Activated naive CD8-positive, alpha-beta T cell treated with anti-CD3 and anti-CD28 coated beads, Interleukin-2, amount 50 U/mL, for 24 hours (primary cell): ENCODE measurements around the gene GPHB5.
"Not testable (repeated sequence)": the region's sequence is repeated elsewhere in the genome, so short reads cannot be mapped to it uniquely, and the experiment has no call there.

Experiments
- ATAC-seq: fragments of 150-1000 bp; cut with Tn5 transposase; one replicate; pipeline ENCODE4 v1.10.0; 2021
- DNase-seq: peaks from one replicate; pipeline ENCODE4 v3.0.0; 2021
- H3K27ac Mint-ChIP-seq: one replicate; pipeline ENCODE4 v1.8.0; 2021; ENCODE audit warnings: mild to moderate bottlenecking, mixed read lengths
- H3K27me3 Mint-ChIP-seq: one replicate; pipeline ENCODE4 v1.8.0; 2021; ENCODE audit warnings: mixed read lengths
- H3K36me3 Mint-ChIP-seq: one replicate; pipeline ENCODE4 v1.8.0; 2021; ENCODE audit warnings: low read depth, mixed read lengths
- H3K4me1 Mint-ChIP-seq: one replicate; pipeline ENCODE4 v1.8.0; 2021; ENCODE audit warnings: mixed read lengths
- H3K4me3 Mint-ChIP-seq: one replicate; pipeline ENCODE4 v1.8.0; 2021; ENCODE audit warnings: mild to moderate bottlenecking, moderate library complexity, mixed read lengths
- H3K9me3 Mint-ChIP-seq: one replicate; pipeline ENCODE4 v1.8.0; 2021; ENCODE audit warnings: mixed read lengths

The GPHB5 gene

GRCh38 chr14:63282997-63283883 lies 35.5 kb downstream of the GPHB5 start:
- Mint-ChIP-seq H3K9me3 (no peaks in the 10 kb centered on the region), H3K36me3 (no peaks in the 10 kb centered on the region), H3K27me3 (peaks cover 3% of the 10 kb centered on the region), H3K27ac (no peak overlapping the region), H3K4me1 (no peaks in the 10 kb centered on the region), H3K4me3 (no peak overlapping the region)
- ATAC-seq: no peak
- no peak for DNase-seq

DNA sequence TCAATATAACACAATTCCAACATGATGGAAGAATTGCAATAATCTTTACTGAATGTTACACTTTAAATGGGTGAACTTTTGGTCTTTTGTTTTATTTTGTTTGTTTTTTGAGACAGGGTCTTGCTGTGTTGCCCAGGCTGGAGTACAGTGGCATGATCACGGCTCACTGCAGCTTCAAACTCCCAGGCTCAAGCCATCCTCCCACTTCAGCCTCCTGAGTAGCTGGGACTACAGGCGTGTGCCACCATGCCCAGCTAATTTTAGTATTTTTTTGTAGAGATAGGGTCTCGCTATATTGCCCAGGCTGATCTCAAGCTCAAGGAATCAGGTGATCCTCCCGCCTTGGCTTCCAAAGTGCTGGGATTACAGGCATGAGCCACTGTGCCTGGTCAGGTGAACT lies 38.8 kb downstream of the GPHB5 start:
- not testable (repeated sequence) for ATAC-seq, H3K9me3 Mint-ChIP-seq, H3K4me3 Mint-ChIP-seq, H3K36me3 Mint-ChIP-seq, DNase-seq, H3K27me3 Mint-ChIP-seq, H3K27ac Mint-ChIP-seq, H3K4me1 Mint-ChIP-seq

- H3K27me3 Mint-ChIP-seq: no peaks in the 10 kb centered on the region
- H3K4me3 Mint-ChIP-seq: no peak overlapping the region
- no peaks in the 10 kb centered on the region for H3K4me1 Mint-ChIP-seq
- no peak overlapping the region for H3K27ac Mint-ChIP-seq
- H3K9me3 Mint-ChIP-seq: no peaks in the 10 kb centered on the region
- no peaks in the 10 kb centered on the region for H3K36me3 Mint-ChIP-seq
- ATAC-seq: no peak
- no peak for DNase-seq
Observed at GRCh38 chr14:63277591-63278183, 41.0 kb downstream of the GPHB5 start.

DNA sequence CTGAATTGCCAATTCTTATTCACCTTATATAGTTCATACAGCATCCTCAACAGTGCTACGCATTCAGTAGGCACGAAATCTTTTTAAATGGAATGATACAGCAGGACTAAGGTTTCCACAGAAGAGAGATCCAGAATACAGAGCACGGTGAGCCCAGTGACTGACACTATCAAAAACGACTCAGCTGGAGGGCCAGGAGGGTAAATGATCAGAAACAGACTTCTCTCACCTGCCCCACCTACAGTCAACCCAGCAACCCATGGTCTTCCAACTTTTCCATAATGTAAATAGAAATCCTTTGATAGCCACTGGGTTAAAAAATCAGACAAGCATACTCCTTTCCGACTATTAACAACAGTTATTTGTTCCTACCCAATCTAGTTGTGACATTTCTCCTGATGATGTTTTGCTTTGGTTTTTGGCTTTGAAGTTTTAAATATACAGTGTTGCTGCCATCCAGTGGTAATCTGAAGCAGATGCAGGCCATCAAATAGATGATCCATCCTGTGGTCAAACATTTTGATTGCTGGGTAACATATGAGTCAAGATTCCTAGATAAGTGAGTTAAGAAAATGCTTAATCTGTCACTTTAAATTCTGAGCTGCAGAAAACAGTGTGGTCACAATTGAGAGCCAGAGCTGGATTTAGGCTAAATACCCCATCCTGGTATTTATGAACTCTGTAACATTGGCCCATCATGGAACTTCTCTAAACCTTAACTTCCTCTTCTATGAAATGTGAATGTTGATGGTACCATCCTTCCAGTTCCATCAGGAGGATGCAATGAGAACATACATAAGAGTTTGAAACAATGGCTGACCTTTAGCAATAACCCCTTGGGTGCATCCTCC lies 42.0 kb downstream of the GPHB5 start:
- DNase-seq (no peak), ATAC-seq (peak; percentile 74)
- no peak overlapping the region for H3K4me3 Mint-ChIP-seq
- H3K27me3 Mint-ChIP-seq: no peaks in the 10 kb centered on the region
- H3K9me3 Mint-ChIP-seq: no peaks in the 10 kb centered on the region
- no peaks in the 10 kb centered on the region for H3K36me3 Mint-ChIP-seq
- H3K27ac Mint-ChIP-seq: no peak overlapping the region
- H3K4me1 Mint-ChIP-seq: no peaks in the 10 kb centered on the region

DNA sequence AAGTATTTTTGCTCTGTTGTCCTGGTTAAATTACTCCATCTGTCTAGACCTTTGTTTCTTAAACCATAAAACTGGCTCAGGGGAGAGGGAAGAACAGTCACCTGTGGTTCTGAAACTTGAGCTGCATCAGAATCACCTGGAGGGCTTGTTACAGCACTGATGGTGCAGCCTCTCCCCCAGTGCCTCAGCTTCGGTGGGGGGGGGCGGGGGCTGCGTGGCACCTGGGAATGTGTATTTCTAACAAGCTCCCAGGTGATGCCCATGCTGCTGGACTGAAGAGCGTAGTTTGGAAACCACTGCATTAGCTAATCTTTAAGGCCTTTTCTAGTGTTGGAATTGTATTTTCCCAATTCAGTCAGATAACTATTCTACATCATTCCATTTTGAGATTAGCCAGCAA lies 42.7 kb downstream of the GPHB5 start:
- no peaks in the 10 kb centered on the region for H3K9me3 Mint-ChIP-seq
- ATAC-seq: no peak

DNA sequence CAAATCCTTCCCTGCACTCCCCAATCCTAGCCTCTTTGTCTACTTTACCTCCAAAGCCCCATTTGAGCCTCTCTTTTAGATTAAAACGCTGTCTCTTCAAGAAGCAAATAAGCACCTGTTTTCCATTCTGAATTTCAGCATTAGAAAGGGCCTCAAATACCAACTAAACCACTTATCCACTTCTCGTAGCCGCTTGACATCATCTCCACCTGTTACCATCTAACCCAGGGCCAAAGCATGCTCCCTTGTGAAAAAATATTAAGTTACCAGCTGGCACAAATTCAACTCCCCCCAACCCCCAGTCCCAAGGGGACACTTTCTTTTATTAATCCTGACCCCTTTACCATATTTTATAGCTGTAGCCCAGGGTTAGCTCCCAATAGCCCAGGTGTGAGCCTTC lies 43.1 kb downstream of the GPHB5 start:
- Mint-ChIP-seq H3K27me3 (no peaks in the 10 kb centered on the region), H3K4me3 (no peak overlapping the region), H3K27ac (no peak overlapping the region), H3K36me3 (no peaks in the 10 kb centered on the region), H3K4me1 (no peaks in the 10 kb centered on the region), H3K9me3 (no peaks in the 10 kb centered on the region)
- no peak for ATAC-seq
- no peak for DNase-seq

More for the DNA sequence above, 42.7 kb downstream of the GPHB5 start:
- Mint-ChIP-seq H3K36me3 (no peaks in the 10 kb centered on the region), H3K4me1 (no peaks in the 10 kb centered on the region), H3K4me3 (no peak overlapping the region), H3K27ac (no peak overlapping the region), H3K27me3 (no peaks in the 10 kb centered on the region)
- DNase-seq: no peak

- no peak for ATAC-seq
- no peaks in the 10 kb centered on the region for H3K4me1 Mint-ChIP-seq
- no peaks in the 10 kb centered on the region for H3K36me3 Mint-ChIP-seq
- H3K4me3 Mint-ChIP-seq: no peak overlapping the region
- DNase-seq: no peak
- H3K27ac Mint-ChIP-seq: no peak overlapping the region
- no peaks in the 10 kb centered on the region for H3K9me3 Mint-ChIP-seq
- H3K27me3 Mint-ChIP-seq: no peaks in the 10 kb centered on the region
Observed at GRCh38 chr14:63273717-63274655, 44.7 kb downstream of the GPHB5 start.

DNA sequence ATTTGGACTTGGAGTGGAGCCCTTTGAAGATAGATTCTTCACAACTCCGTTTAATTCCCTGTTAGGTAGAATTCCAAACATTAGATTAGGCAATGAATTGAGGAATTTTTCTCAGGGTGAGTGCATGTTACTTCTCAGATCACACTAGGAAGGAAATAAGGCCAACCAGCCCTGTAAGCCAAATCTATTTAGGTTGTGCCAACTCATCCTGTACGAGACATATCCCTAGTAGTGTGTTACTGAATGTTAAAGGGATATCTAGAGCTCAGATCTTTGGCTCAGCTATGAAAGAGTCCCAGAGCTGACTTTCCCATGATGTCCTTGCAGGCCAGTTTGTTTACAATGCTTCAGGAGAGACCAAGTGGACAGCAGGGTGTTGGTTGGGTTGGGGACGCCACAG lies 45.6 kb downstream of the GPHB5 start:
- H3K4me3 Mint-ChIP-seq: no peak overlapping the region

GRCh38 chr14:63269561-63270225 lies 49.0 kb downstream of the GPHB5 start:
- DNase-seq (no peak), ATAC-seq (no peak)
- H3K4me1 Mint-ChIP-seq: no peaks in the 10 kb centered on the region
- no peaks in the 10 kb centered on the region for H3K36me3 Mint-ChIP-seq
- H3K4me3 Mint-ChIP-seq: no peak overlapping the region
- H3K9me3 Mint-ChIP-seq: no peaks in the 10 kb centered on the region
- H3K27me3 Mint-ChIP-seq: peaks cover 7% of the 10 kb centered on the region
- no peak overlapping the region for H3K27ac Mint-ChIP-seq

More for the DNA sequence above, 45.6 kb downstream of the GPHB5 start:
- Mint-ChIP-seq H3K27me3 (no peaks in the 10 kb centered on the region), H3K9me3 (no peaks in the 10 kb centered on the region), H3K27ac (no peak overlapping the region), H3K4me1 (no peaks in the 10 kb centered on the region), H3K36me3 (no peaks in the 10 kb centered on the region)
- ATAC-seq (no peak), DNase-seq (no peak)

- Mint-ChIP-seq H3K4me1 (no peaks in the 10 kb centered on the region), H3K9me3 (no peaks in the 10 kb centered on the region), H3K36me3 (no peaks in the 10 kb centered on the region), H3K27me3 (peaks cover 7% of the 10 kb centered on the region), H3K4me3 (no peak overlapping the region), H3K27ac (no peak overlapping the region)
- ATAC-seq (no peak), DNase-seq (no peak)
Observed at GRCh38 chr14:63268771-63269170, 50.0 kb downstream of the GPHB5 start.

DNA sequence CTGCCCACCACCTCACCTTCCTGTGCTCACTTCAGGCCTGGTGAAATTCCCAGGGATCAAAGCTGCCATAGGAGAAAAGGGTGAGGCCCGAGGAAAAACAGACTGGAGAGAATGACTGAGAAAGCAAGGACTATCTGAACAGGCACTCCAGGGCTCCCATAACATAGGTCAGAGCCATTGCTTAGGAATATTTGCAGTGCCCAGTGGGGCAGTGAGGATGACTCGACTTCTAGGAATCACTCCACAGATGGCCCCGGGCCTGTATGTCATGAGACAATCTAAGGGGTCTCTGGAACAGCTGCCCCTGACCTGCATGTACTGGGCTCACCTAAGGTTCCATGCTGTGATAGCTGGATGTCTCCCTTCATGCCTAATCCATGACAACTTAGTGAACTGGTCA lies 51.6 kb downstream of the GPHB5 start:
- DNase-seq (no peak), ATAC-seq (no peak)
- Mint-ChIP-seq H3K9me3 (no peaks in the 10 kb centered on the region), H3K4me1 (no peaks in the 10 kb centered on the region), H3K4me3 (no peak overlapping the region), H3K27ac (no peak overlapping the region), H3K27me3 (peaks cover 7% of the 10 kb centered on the region), H3K36me3 (no peaks in the 10 kb centered on the region)

GRCh38 chr14:63266106-63266505 lies 52.6 kb downstream of the GPHB5 start:
- ATAC-seq (no peak), DNase-seq (no peak)
- Mint-ChIP-seq H3K9me3 (no peaks in the 10 kb centered on the region), H3K4me1 (no peaks in the 10 kb centered on the region), H3K27ac (no peak overlapping the region), H3K4me3 (no peak overlapping the region), H3K36me3 (no peaks in the 10 kb centered on the region), H3K27me3 (peaks cover 9% of the 10 kb centered on the region)
